AG09319 (cell line): Measurements from ENCODE around the gene GPR151.

Experiments used
- DNase-seq: peaks from one replicate; pipeline ENCODE4 v3.0.0-alpha.2; 2010; ENCODE audit warnings: low read depth; ENCODE audit errors: extremely low read depth
- CTCF ChIP-seq: IDR thresholded peaks from 2 replicates; pipeline ENCODE4 v1.5.1; 2011; ENCODE audit warnings: low read depth, mild to moderate bottlenecking, inconsistent platforms, low read length, moderate library complexity

Gene GPR151

GRCh38 chr5:146474065-146474464 is 41.9 kb downstream of the GPR151 start:
- DNase-seq = no peak
- no peak for TF ChIP-seq CTCF

- DNase-seq = no peak
- TF ChIP-seq CTCF = no peak
These were observed 48.2 kb downstream of the GPR151 start for GRCh38 chr5:146467760-146468159.

GRCh38 chr5:146466521-146467349 is 49.3 kb downstream of the GPR151 start:
- peak; percentile 47 for TF ChIP-seq CTCF
- no peak for DNase-seq

GRCh38 chr5:146463446-146463845 is 52.5 kb downstream of the GPR151 start:
- TF ChIP-seq CTCF = no peak
- DNase-seq = no peak
